ENCODE measurements around the gene CCDC183. TPM values are rescaled to one million over a fixed set of nuclear protein-coding genes. Genes with fewer than 3 reads are reported as not detected.

CCDC183 gene
- total RNA-seq: 0.88 TPM
- 3.1 TPM for polyA plus RNA-seq (ENCODE audit: insufficient read depth, low read depth, low replicate concordance)
- long read RNA-seq, donor 1: 0 reads
- long read RNA-seq, donor 2: 0 reads
- long read RNA-seq, donor 3, partial matches to known transcripts: 14 of 14 reads
- long read RNA-seq, donor 3, other reads (novel, unspliced or antisense): 0 of 14 reads
- long read RNA-seq, donor 4: 0 reads
- long read RNA-seq, donor 5: 0 reads
- long read RNA-seq, donor 6: 0 reads
- long read RNA-seq, donor 7: 0 reads
- long read RNA-seq, donor 8: 0 reads
- long read RNA-seq, donor 9: 0 reads
- long read RNA-seq, donor 10, partial matches to known transcripts: 8 of 8 reads
- long read RNA-seq, donor 10, other reads (novel, unspliced or antisense): 0 of 8 reads

DNA sequence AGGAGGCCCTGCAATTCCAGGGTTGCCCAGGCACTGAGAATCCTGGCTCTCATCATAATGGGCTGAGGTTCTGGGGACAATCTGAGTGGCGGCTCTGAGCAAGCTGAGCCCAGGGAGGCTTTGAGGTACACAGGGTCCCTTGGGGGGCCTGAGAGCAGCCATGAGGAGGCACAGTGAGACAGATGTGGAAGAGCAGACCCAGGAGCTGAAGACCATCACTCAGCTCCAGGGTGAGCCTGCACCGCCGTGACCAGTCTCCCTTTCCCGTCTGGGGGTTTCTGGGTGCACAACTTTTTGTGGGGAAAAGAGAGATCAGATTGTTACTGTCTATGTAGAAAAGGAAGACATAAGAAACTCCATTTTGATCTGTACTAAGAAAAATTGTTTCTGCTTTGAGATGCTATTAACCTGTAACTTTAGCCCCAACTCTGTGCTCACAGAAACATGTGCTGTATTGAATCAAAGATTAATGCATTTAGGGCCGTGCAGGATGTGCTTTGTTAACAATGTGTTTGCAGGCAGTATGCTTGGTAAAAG, at the start of gene CCDC183:
Gene CCDC183, plus strand, starts transcription at position 101 of the 537 bp plus-strand sequence. Its CDS starts 60 bp downstream, at position 161.
- Histone ChIP-seq H3K27me3 (ENCODE audit: control insufficient read depth, insufficient read depth, low read length) (no peaks in the 10 kb centered on the region), H3K4me1 (ENCODE audit: control insufficient read depth in 2 of 3, insufficient read depth in 2 of 3, low read depth in 1 of 3, low read length in 3 of 3) (peaks cover 0 to 31% (median 3%) of the 10 kb centered on the region in 3 donors), H3K9ac (ENCODE audit: low read length in 3 of 3) (no peak within 1 kb of the TSS), H3K9me3 (ENCODE audit: control insufficient read depth in 2 of 3, insufficient read depth in 1 of 3, low read length in 3 of 3) (no peaks in the 10 kb centered on the region), H3K36me3 (ENCODE audit: control insufficient read depth in 2 of 3, insufficient read depth in 3 of 3, low read length in 3 of 3) (peaks cover 0 to 3% (median 3%) of the 10 kb centered on the region in 3 donors), H3K27ac (ENCODE audit: low read depth in 2 of 2, low read length in 2 of 2) (no peak within 1 kb of the TSS), H3K4me3 (ENCODE audit: low read length in 3 of 3) (peak within 1 kb of the TSS in 1 of 3 donors; percentile 11)
- TF ChIP-seq, protein P1, sequence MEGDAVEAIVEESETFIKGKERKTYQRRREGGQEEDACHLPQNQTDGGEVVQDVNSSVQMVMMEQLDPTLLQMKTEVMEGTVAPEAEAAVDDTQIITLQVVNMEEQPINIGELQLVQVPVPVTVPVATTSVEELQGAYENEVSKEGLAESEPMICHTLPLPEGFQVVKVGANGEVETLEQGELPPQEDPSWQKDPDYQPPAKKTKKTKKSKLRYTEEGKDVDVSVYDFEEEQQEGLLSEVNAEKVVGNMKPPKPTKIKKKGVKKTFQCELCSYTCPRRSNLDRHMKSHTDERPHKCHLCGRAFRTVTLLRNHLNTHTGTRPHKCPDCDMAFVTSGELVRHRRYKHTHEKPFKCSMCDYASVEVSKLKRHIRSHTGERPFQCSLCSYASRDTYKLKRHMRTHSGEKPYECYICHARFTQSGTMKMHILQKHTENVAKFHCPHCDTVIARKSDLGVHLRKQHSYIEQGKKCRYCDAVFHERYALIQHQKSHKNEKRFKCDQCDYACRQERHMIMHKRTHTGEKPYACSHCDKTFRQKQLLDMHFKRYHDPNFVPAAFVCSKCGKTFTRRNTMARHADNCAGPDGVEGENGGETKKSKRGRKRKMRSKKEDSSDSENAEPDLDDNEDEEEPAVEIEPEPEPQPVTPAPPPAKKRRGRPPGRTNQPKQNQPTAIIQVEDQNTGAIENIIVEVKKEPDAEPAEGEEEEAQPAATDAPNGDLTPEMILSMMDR (IDR thresholded peaks at IDR 0.05; ENCODE audit: borderline replicate concordance, extremely low read depth, insufficient read depth): no peak
- DNase-seq (no peak), FAIRE-seq (no peak)
- intact Hi-C loops (cut with DNase I): loop anchor here (10.0 kb wide), 1 partner anchor 148 kb away; the partner anchor contains the start of genes C8G and FBXW5

DNA sequence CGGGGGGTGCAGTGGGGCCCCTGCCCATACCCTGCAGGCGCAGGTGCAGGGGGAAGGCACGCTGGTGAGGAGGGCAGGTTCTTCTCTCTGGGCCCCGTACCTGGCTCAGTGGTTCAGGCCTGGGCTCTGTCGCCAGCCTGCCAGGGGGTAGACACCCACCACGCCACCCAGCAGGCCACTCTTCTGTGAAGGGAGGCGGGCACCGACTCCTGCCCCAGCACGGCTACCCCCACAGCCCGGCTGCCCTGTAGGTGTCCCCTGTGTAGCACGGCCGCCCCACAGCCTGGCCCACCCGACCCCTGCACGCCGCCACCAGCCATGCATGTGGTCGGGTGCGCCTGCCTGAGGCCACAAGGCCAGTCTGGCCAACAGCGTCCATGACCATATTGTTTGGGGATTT, 49.5 kb upstream of the CCDC183 start:
- intact Hi-C loops (cut with DNase I): no loop called here
- DNase-seq: peak in 1 of 5 donors; percentile 81
- H3K4me1 ChIP-seq (ENCODE audit: control insufficient read depth in 2 of 3, insufficient read depth in 2 of 3, low read depth in 1 of 3, low read length in 3 of 3): peaks cover 0 to 7% (median 0%) of the 10 kb centered on the region in 3 donors
- no peaks in the 10 kb centered on the region for H3K36me3 ChIP-seq (ENCODE audit: control insufficient read depth in 2 of 3, insufficient read depth in 3 of 3, low read length in 3 of 3)
- no peak for FAIRE-seq
- peaks cover 0 to 6% (median 0%) of the 10 kb centered on the region in 3 donors for H3K9me3 ChIP-seq (ENCODE audit: control insufficient read depth in 2 of 3, insufficient read depth in 1 of 3, low read length in 3 of 3)
- no peak overlapping the region for H3K27ac ChIP-seq (ENCODE audit: low read depth in 2 of 2, low read length in 2 of 2)
- no peak overlapping the region for H3K4me3 ChIP-seq (ENCODE audit: low read length in 3 of 3)
- no peaks in the 10 kb centered on the region for H3K27me3 ChIP-seq (ENCODE audit: control insufficient read depth, insufficient read depth, low read length)
- H3K9ac ChIP-seq (ENCODE audit: low read length in 3 of 3): no peak overlapping the region
- TF ChIP-seq, protein P1 (IDR thresholded peaks at IDR 0.05; ENCODE audit: borderline replicate concordance, extremely low read depth, insufficient read depth): no peak

DNA sequence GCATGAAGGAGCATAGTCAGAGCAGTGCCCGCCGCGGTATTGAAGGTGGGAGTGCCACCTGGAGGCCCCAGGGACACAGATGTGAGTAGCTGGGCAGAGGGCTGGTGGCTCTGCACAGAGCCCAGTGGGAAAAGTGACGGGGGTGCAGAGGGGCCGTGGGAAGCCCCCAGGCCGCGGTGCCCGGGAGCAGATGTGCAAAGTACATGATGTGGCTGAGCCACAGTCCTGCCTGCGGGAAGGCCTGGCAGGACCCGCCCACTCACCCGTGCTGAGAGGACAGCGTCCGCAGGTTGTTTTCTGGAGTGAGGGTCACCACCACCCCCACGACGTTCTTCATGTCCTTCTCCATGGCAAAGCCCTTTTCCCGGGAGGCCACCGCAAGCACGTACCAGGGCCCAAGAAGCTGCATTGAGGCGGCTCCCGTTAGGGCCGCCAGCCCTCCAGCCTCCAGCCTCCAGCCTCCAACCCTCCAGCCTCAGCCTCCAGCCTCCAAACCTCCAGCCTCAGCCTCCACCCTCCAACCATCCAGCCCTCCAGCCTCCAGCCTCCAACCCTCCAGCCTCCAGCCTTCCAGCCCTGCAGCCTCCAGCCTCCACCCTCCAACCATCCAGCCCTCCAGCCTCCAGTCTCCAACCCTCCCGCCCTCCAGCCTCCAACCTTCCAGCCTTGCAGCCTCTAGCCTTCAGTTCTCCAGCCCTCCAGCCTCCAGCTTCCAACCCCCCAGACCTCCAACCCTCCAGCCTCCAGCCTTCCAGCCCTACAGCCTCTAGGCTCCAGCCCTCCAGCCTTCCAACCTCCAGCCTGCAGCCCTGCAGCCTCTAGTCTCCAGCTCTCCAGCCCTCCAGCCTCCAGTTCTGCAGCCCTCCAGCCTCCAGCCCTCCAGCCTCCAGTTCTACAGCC, 48.7 kb upstream of the CCDC183 start:
- Histone ChIP-seq H3K27me3 (ENCODE audit: control insufficient read depth, insufficient read depth, low read length) (no peaks in the 10 kb centered on the region), H3K4me1 (ENCODE audit: control insufficient read depth in 2 of 3, insufficient read depth in 2 of 3, low read depth in 1 of 3, low read length in 3 of 3) (peaks cover 0 to 2% (median 0%) of the 10 kb centered on the region in 3 donors), H3K36me3 (ENCODE audit: control insufficient read depth in 2 of 3, insufficient read depth in 3 of 3, low read length in 3 of 3) (no peaks in the 10 kb centered on the region), H3K9ac (ENCODE audit: low read length in 3 of 3) (no peak overlapping the region), H3K4me3 (ENCODE audit: low read length in 3 of 3) (no peak overlapping the region), H3K27ac (ENCODE audit: low read depth in 2 of 2, low read length in 2 of 2) (no peak overlapping the region), H3K9me3 (ENCODE audit: control insufficient read depth in 2 of 3, insufficient read depth in 1 of 3, low read length in 3 of 3) (peaks cover 0 to 11% (median 0%) of the 10 kb centered on the region in 3 donors)
- TF ChIP-seq, protein P1 (IDR thresholded peaks at IDR 0.05; ENCODE audit: borderline replicate concordance, extremely low read depth, insufficient read depth): no peak
- FAIRE-seq (no peak), DNase-seq (no peak)
- intact Hi-C loops (cut with DNase I): no loop called here

Data from kidney (tissue), 22 donors.